Putamen (tissue), 1 donor: ENCODE results near the gene LIMS1.
"Not testable (repeated sequence)": the region's sequence is repeated elsewhere in the genome, so short reads cannot be mapped to it uniquely, and the experiment has no call there.

Experiments
- DNase-seq: peaks from one replicate; pipeline ENCODE4 v3.0.0-alpha.2; 2016; ENCODE audit warnings: low spot score

LIMS1 gene

GRCh38 chr2:108533832-108534583 lies at the start of gene LIMS1:
Gene LIMS1 (plus strand): TSS chr2:108534470. CDS start chr2:108534563, 93 bp downstream.
- DNase-seq, result peak; percentile 91

GRCh38 chr2:108485253-108485652 lies 49.0 kb upstream of the LIMS1 start:
- DNase-seq, result no peak

- DNase-seq, result no peak
Measured at GRCh38 chr2:108490506-108491122, 43.7 kb upstream of the LIMS1 start.

GRCh38 chr2:108491848-108492247 lies 42.4 kb upstream of the LIMS1 start:
- DNase-seq, result no peak

GRCh38 chr2:108492364-108492763 lies 41.9 kb upstream of the LIMS1 start:
- DNase-seq, result peak; percentile 3

- not testable (repeated sequence) for DNase-seq
Measured at GRCh38 chr2:108496167-108496566, 38.1 kb upstream of the LIMS1 start.

GRCh38 chr2:108507620-108508019 lies 26.6 kb upstream of the LIMS1 start:
- DNase-seq, result not testable (repeated sequence)

GRCh38 chr2:108512431-108512830 lies 21.8 kb upstream of the LIMS1 start:
- not testable (repeated sequence) for DNase-seq

GRCh38 chr2:108514478-108514877 lies 19.8 kb upstream of the LIMS1 start:
- DNase-seq, result not testable (repeated sequence)

GRCh38 chr2:108524688-108525087 lies 9.6 kb upstream of the LIMS1 start:
- not testable (repeated sequence) for DNase-seq

- DNase-seq, result not testable (repeated sequence)
Measured at GRCh38 chr2:108525258-108525657, 9.0 kb upstream of the LIMS1 start.

- DNase-seq, result no peak
Measured at GRCh38 chr2:108531674-108532055, 2.6 kb upstream of the LIMS1 start.

- peak; percentile 25 for DNase-seq
Measured at GRCh38 chr2:108534584-108535356, 500 bp downstream of the LIMS1 start.

GRCh38 chr2:108535357-108535631 lies 1.0 kb downstream of the LIMS1 start:
- no peak for DNase-seq

GRCh38 chr2:108536133-108536780 lies 2.0 kb downstream of the LIMS1 start:
- no peak for DNase-seq

- DNase-seq, result no peak
Measured at GRCh38 chr2:108536911-108537310, 2.6 kb downstream of the LIMS1 start.

- DNase-seq, result no peak
Measured at GRCh38 chr2:108538000-108538625, 3.8 kb downstream of the LIMS1 start.

- DNase-seq, result no peak
Measured at GRCh38 chr2:108541451-108541850, 7.2 kb downstream of the LIMS1 start.

- DNase-seq, result no peak
Measured at GRCh38 chr2:108542071-108542470, 7.8 kb downstream of the LIMS1 start.

- no peak for DNase-seq
Measured at GRCh38 chr2:108547606-108548005, 13.3 kb downstream of the LIMS1 start.

- DNase-seq, result no peak
Measured at GRCh38 chr2:108548208-108549003, 14.1 kb downstream of the LIMS1 start.
